ENCODE measurements around the gene ADAM17.

DNA sequence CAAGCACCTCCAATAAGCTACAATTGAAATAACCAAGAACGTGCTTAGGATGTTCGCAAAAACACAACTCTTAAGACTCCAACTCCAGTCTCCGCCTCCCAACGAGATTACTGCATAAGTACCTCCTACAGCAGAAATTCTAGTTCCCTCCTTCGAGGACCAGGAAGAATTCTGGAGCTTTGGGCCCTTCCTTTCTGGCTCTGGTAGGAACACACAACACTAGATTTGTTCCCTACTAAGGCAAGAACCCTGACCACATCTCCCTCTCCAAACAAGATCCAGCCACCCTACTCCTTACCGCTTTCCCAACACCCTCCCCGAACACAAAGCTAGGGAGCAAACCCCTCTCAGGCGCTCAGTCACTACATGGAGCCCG, 721 bp downstream of the ADAM17 start:
- TF ChIP-seq, protein P1, sequence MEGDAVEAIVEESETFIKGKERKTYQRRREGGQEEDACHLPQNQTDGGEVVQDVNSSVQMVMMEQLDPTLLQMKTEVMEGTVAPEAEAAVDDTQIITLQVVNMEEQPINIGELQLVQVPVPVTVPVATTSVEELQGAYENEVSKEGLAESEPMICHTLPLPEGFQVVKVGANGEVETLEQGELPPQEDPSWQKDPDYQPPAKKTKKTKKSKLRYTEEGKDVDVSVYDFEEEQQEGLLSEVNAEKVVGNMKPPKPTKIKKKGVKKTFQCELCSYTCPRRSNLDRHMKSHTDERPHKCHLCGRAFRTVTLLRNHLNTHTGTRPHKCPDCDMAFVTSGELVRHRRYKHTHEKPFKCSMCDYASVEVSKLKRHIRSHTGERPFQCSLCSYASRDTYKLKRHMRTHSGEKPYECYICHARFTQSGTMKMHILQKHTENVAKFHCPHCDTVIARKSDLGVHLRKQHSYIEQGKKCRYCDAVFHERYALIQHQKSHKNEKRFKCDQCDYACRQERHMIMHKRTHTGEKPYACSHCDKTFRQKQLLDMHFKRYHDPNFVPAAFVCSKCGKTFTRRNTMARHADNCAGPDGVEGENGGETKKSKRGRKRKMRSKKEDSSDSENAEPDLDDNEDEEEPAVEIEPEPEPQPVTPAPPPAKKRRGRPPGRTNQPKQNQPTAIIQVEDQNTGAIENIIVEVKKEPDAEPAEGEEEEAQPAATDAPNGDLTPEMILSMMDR (conservative IDR thresholded peaks at IDR 0.05; ENCODE audit: low read length) = no peak
- no peak for TF ChIP-seq EZH2phosphoT487 (IDR thresholded peaks at IDR 0.05; ENCODE audit: borderline replicate concordance)

Data from Loucy (cell line).